SJSA1 (cell line): ENCODE data around the gene TMEM59L. TPM values are rescaled to one million over a fixed set of nuclear protein-coding genes. Genes with fewer than 3 reads are reported as not detected.

ENCODE experiments used
- DNase-seq, 2 experiments: peaks; one replicate each; pipeline ENCODE4 v3.0.0-alpha.2; 2015 to 2020; ENCODE audit warnings: low spot score in 2 of 2, low read depth in 1 of 2
- H3K27ac ChIP-seq: fragments of 250-450 bp; sonication (Bioruptor Pico); 2 replicates; pipeline ENCODE4 v1.5.1; 2020; ENCODE audit warnings: mild to moderate bottlenecking, moderate library complexity
- H3K27me3 ChIP-seq: fragments of 250-450 bp; sonication (Bioruptor Pico); replicated peaks from 2 replicates; pipeline ENCODE4 v1.5.1; 2020; ENCODE audit warnings: mild to moderate bottlenecking, moderate library complexity
- H3K36me3 ChIP-seq: fragments of 250-450 bp; sonication (Bioruptor Pico); 2 replicates; pipeline ENCODE4 v1.5.1; 2020; ENCODE audit warnings: mild to moderate bottlenecking
- H3K4me1 ChIP-seq: fragments of 250-450 bp; sonication (Bioruptor Pico); replicated peaks from 2 replicates; pipeline ENCODE4 v1.6.1; 2021; ENCODE audit warnings: mild to moderate bottlenecking
- H3K4me3 ChIP-seq: fragments of 250-450 bp; sonication (Bioruptor Pico); 2 replicates; pipeline ENCODE4 v1.5.1; 2020; ENCODE audit warnings: mild to moderate bottlenecking
- H3K9me3 ChIP-seq: fragments of 250-450 bp; sonication (Bioruptor Pico); replicated peaks from 2 replicates; pipeline ENCODE4 v1.5.1; 2020; ENCODE audit warnings: mild to moderate bottlenecking
- total RNA-seq: library from RNA; depleted of rRNA; stranded (reverse); fragments of >200 nt; shearing (Covaris generic); gene quantifications from 2 replicates; pipeline ENCODE4 v1.2.3, GENCODE V29; 2014

The TMEM59L gene
- total RNA-seq, 1 experiment from 2014 or later, result not detected

GRCh38 chr19:18646535-18647370 is 34.1 kb downstream of the TMEM59L start:
- H3K36me3 ChIP-seq, result no peaks in the 10 kb centered on the region
- DNase-seq, result no peak
- H3K27me3 ChIP-seq, result no peaks in the 10 kb centered on the region
- no peak overlapping the region for H3K27ac ChIP-seq
- H3K4me3 ChIP-seq, result no peak overlapping the region
- H3K4me1 ChIP-seq, result peaks cover 11% of the 10 kb centered on the region
- H3K9me3 ChIP-seq, result no peaks in the 10 kb centered on the region

- H3K27ac ChIP-seq, result no peak overlapping the region
- no peaks in the 10 kb centered on the region for H3K27me3 ChIP-seq
- DNase-seq, result no peak
- H3K4me3 ChIP-seq, result no peak overlapping the region
- H3K4me1 ChIP-seq, result peaks cover 11% of the 10 kb centered on the region
- H3K9me3 ChIP-seq, result no peaks in the 10 kb centered on the region
- H3K36me3 ChIP-seq, result no peaks in the 10 kb centered on the region
Observed at GRCh38 chr19:18647371-18647767, 34.7 kb downstream of the TMEM59L start.

GRCh38 chr19:18647807-18648206 is 35.1 kb downstream of the TMEM59L start:
- no peak overlapping the region for H3K4me3 ChIP-seq
- no peak overlapping the region for H3K27ac ChIP-seq
- no peaks in the 10 kb centered on the region for H3K9me3 ChIP-seq
- H3K36me3 ChIP-seq, result no peaks in the 10 kb centered on the region
- H3K27me3 ChIP-seq, result no peaks in the 10 kb centered on the region
- peaks cover 11% of the 10 kb centered on the region for H3K4me1 ChIP-seq
- no peak for DNase-seq

- Histone ChIP-seq H3K36me3 (no peaks in the 10 kb centered on the region), H3K4me1 (peaks cover 11% of the 10 kb centered on the region), H3K4me3 (no peak overlapping the region), H3K9me3 (no peaks in the 10 kb centered on the region), H3K27me3 (no peaks in the 10 kb centered on the region), H3K27ac (no peak overlapping the region)
- no peak for DNase-seq
Observed at GRCh38 chr19:18648973-18649315, 36.3 kb downstream of the TMEM59L start.

GRCh38 chr19:18649371-18650020 is 36.8 kb downstream of the TMEM59L start:
- Histone ChIP-seq H3K4me3 (no peak overlapping the region), H3K4me1 (peaks cover 11% of the 10 kb centered on the region), H3K27me3 (no peaks in the 10 kb centered on the region), H3K27ac (no peak overlapping the region), H3K9me3 (no peaks in the 10 kb centered on the region), H3K36me3 (no peaks in the 10 kb centered on the region)
- DNase-seq, result no peak

- Histone ChIP-seq H3K27ac (no peak overlapping the region), H3K27me3 (no peaks in the 10 kb centered on the region), H3K36me3 (no peaks in the 10 kb centered on the region), H3K4me3 (no peak overlapping the region), H3K9me3 (no peaks in the 10 kb centered on the region), H3K4me1 (peaks cover 11% of the 10 kb centered on the region)
- DNase-seq, result no peak
Observed at GRCh38 chr19:18650021-18650390, 37.3 kb downstream of the TMEM59L start.

- no peaks in the 10 kb centered on the region for H3K9me3 ChIP-seq
- peaks cover 11% of the 10 kb centered on the region for H3K4me1 ChIP-seq
- H3K27ac ChIP-seq, result no peak overlapping the region
- no peak for DNase-seq
- no peak overlapping the region for H3K4me3 ChIP-seq
- H3K36me3 ChIP-seq, result no peaks in the 10 kb centered on the region
- H3K27me3 ChIP-seq, result no peaks in the 10 kb centered on the region
Observed at GRCh38 chr19:18650468-18651041, 37.9 kb downstream of the TMEM59L start.

GRCh38 chr19:18651300-18651699 is 38.6 kb downstream of the TMEM59L start:
- H3K36me3 ChIP-seq, result no peaks in the 10 kb centered on the region
- no peaks in the 10 kb centered on the region for H3K27me3 ChIP-seq
- H3K4me3 ChIP-seq, result no peak overlapping the region
- no peak for DNase-seq
- H3K27ac ChIP-seq, result no peak overlapping the region
- peaks cover 11% of the 10 kb centered on the region for H3K4me1 ChIP-seq
- no peaks in the 10 kb centered on the region for H3K9me3 ChIP-seq

GRCh38 chr19:18651733-18652132 is 39.1 kb downstream of the TMEM59L start:
- no peak overlapping the region for H3K27ac ChIP-seq

GRCh38 chr19:18653853-18654252 is 41.2 kb downstream of the TMEM59L start:
- peaks cover 11% of the 10 kb centered on the region for H3K4me1 ChIP-seq
- no peaks in the 10 kb centered on the region for H3K36me3 ChIP-seq
- DNase-seq, result no peak
- no peak overlapping the region for H3K4me3 ChIP-seq
- no peak overlapping the region for H3K27ac ChIP-seq
- no peaks in the 10 kb centered on the region for H3K27me3 ChIP-seq
- no peaks in the 10 kb centered on the region for H3K9me3 ChIP-seq

More at GRCh38 chr19:18651733-18652132, 39.1 kb downstream of the TMEM59L start:
- no peak overlapping the region for H3K4me3 ChIP-seq
- H3K9me3 ChIP-seq, result no peaks in the 10 kb centered on the region
- peaks cover 11% of the 10 kb centered on the region for H3K4me1 ChIP-seq
- no peaks in the 10 kb centered on the region for H3K36me3 ChIP-seq
- H3K27me3 ChIP-seq, result no peaks in the 10 kb centered on the region
- DNase-seq, result no peak

- Histone ChIP-seq H3K36me3 (no peaks in the 10 kb centered on the region), H3K9me3 (no peaks in the 10 kb centered on the region), H3K27me3 (no peaks in the 10 kb centered on the region), H3K27ac (no peak overlapping the region), H3K4me1 (peaks cover 11% of the 10 kb centered on the region), H3K4me3 (no peak overlapping the region)
- no peak for DNase-seq
Observed at GRCh38 chr19:18654469-18654868, 41.8 kb downstream of the TMEM59L start.

GRCh38 chr19:18655173-18655844 is 42.6 kb downstream of the TMEM59L start:
- DNase-seq, result no peak
- Histone ChIP-seq H3K36me3 (no peaks in the 10 kb centered on the region), H3K27me3 (no peaks in the 10 kb centered on the region), H3K4me3 (no peak overlapping the region), H3K27ac (no peak overlapping the region), H3K9me3 (no peaks in the 10 kb centered on the region), H3K4me1 (peaks cover 16% of the 10 kb centered on the region)

- peaks cover 19% of the 10 kb centered on the region for H3K4me1 ChIP-seq
- no peaks in the 10 kb centered on the region for H3K36me3 ChIP-seq
- H3K9me3 ChIP-seq, result no peaks in the 10 kb centered on the region
- no peak overlapping the region for H3K27ac ChIP-seq
- DNase-seq, result no peak
- H3K27me3 ChIP-seq, result no peaks in the 10 kb centered on the region
- no peak overlapping the region for H3K4me3 ChIP-seq
Observed at GRCh38 chr19:18656337-18657086, 43.8 kb downstream of the TMEM59L start.
